ENCODE results near the gene PPM1F.

GRCh38 chr22:21945453-21946261, 7.0 kb downstream of the PPM1F start:
- no peak for TF ChIP-seq ATF1 (CRISPR knock-in tag; IDR thresholded peaks at IDR 0.05)
- no peak for TF ChIP-seq USF2 (CRISPR knock-in tag; IDR thresholded peaks at IDR 0.05)
- TF ChIP-seq, protein P1, sequence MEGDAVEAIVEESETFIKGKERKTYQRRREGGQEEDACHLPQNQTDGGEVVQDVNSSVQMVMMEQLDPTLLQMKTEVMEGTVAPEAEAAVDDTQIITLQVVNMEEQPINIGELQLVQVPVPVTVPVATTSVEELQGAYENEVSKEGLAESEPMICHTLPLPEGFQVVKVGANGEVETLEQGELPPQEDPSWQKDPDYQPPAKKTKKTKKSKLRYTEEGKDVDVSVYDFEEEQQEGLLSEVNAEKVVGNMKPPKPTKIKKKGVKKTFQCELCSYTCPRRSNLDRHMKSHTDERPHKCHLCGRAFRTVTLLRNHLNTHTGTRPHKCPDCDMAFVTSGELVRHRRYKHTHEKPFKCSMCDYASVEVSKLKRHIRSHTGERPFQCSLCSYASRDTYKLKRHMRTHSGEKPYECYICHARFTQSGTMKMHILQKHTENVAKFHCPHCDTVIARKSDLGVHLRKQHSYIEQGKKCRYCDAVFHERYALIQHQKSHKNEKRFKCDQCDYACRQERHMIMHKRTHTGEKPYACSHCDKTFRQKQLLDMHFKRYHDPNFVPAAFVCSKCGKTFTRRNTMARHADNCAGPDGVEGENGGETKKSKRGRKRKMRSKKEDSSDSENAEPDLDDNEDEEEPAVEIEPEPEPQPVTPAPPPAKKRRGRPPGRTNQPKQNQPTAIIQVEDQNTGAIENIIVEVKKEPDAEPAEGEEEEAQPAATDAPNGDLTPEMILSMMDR (IDR thresholded peaks at IDR 0.05): no peak
- TF ChIP-seq TP53 (CRISPR knock-in tag; IDR thresholded peaks at IDR 0.05): no peak
- TF ChIP-seq JUN (CRISPR knock-in tag; IDR thresholded peaks at IDR 0.05): no peak
- no peak for TF ChIP-seq ZNF138 (CRISPR knock-in tag; conservative IDR thresholded peaks at IDR 0.05)
- no peak for TF ChIP-seq GABPB1 (CRISPR knock-in tag; IDR thresholded peaks at IDR 0.05)
- no peak for TF ChIP-seq CREM (CRISPR knock-in tag; IDR thresholded peaks at IDR 0.05)
- no peak for TF ChIP-seq CDX4 (CRISPR knock-in tag; IDR thresholded peaks at IDR 0.05; ENCODE audit: borderline replicate concordance)
- no peak for TF ChIP-seq PRRX2 (CRISPR knock-in tag; IDR thresholded peaks at IDR 0.05)
